GM19438 (cell line): ENCODE measurements around the gene DGKG.

ENCODE experiments used
- ATAC-seq: cut with Tn5 transposase; IDR thresholded peaks from one replicate; pipeline ENCODE4 v1.9.1; 2021; ENCODE audit warnings: low read depth; ENCODE audit not compliant: unreplicated experiment

DGKG gene

DNA sequence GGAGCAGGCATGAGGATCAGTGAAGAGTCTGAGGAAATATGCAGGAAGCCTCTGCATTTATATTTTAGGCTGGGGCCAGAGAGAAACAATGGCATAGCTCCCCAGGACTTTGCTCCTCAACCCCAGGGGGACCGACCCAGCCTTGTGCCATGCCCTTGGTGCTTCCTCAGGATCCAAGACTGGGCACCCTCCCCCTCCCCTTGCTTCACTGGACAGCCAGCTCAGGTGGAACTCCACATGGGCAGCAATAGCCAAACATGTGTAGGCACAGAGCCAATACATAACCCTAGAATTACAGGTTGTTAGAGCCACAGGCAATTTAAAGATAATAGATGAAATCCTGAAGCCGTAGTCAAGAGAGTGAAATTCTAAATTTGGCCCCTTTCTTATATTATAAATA, 180.1 kb downstream of the DGKG start:
- ATAC-seq: no peak

DNA sequence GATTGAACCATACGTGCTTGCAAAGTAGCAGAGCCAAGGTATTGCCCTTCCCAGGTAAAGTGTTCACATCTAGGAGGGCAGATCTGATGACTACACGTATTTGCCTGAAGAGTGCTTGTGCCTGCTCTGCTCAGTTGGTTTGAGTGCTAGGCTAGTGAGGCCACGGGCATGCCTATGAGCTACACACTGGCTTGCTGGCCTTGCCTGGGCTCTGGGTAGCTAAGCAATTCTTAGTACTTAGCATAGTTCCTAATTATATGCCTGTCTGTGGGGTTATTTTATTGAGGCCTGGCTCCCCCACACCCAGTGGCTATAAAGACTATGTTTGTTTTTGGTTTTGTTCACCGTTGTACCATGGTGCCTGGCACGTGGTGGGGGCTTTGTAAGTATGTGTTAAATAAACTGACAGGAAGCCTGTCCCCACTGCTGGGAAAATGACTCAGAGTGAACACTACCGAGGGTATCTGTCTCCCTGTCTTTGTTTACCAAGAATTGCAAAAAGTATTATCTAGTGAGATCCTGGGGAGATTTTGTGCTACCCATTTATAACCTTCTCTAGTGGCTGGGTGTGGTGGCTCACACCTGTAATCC, 181.0 kb downstream of the DGKG start:
- ATAC-seq: no peak

DNA sequence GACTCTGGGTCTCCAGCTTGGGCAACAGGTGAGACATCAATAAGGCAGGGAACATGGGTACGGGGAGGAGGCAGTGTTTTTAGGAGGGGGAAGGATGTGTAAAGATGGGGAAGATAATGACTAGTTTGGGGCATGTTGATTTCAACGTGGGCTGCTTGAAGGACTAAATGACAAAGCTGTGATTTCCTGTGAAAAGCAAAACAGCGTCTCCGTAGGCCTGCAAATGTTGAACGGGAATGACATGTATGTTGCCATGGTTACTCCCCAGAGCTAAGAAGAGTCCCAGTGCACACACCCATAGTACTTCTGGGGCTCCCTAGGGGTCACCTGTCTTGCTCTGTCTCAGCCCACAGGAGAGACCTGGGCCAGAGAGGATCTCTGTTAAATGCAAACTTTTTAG, 181.9 kb downstream of the DGKG start:
- no peak for ATAC-seq

DNA sequence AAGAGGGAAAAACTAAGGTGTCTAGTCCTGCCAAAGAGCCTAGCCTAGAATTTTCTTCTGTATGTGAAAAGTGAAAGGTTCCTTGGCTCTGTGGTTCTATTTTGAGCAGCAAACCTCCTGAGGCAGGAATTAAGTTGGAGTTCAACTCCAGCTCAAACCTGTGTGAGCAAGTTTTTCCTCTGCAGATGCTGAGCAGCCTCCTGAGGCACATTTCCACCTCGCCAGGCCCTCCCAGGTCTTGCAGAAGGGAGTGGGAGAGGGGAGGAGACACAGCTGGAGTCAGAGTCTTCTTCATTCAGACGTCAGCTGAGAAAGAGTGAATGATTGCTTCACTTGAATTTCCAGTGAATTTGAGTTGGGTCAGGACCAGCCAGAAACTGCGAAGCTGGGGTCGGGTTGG, 183.6 kb downstream of the DGKG start:
- ATAC-seq: no peak

DNA sequence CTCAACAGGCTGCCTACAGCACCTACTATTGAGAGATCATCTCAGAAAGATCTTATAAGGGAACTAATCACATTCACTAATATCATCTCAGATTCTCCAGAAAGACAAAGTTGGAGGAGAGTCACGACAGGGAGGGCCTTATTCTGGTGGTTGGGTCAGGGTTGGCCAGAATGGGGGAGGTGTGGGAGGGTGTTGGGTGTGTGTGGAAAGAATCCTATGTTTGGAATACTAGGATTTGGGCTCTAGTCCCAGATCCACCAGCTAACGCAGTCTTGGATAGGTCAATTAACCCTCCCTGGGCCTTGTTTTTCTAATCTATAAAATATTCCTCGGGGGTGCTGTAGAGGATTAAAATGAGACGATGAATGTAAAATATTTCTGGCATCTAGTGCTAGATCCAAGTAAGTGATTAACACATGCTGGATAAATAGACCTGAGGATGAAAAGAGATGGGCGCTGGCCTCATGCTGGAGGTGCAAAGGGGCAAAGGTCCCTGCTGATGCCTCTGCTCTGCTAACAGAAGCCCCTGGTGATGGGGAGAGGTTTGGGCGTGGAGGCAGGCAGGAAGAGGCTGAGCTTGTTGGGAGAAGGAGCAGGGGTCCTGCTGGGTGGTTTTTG, 185.6 kb downstream of the DGKG start:
- no peak for ATAC-seq

DNA sequence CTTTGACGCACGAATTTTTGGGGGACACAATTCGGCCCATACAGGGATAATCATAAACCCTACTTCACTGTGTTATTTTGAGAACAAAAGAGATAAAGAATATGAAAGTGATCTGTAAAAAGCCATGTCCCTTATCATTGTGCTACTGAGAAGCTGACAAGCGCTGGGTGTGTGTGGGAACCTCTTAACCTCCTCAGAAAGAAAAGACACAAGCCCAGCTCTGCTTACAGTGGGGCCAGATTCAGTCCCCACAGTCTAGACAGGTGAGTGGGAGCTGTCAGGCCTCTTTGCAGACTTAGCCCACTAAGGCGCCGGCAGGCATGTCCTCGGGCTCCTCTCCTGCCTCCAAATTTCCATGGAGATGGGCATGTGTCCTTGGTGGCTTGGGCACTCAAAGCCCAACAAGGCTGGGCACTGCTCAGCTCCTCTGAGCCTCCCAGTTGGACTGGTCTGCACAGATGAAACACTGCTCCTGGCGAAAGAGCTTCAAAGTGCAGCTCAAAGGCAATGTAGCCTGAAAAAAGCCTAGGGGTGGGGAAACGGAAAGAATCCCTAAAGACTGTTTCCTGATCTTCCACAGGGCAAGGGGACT, 188.7 kb downstream of the DGKG start:
- ATAC-seq: no peak

DNA sequence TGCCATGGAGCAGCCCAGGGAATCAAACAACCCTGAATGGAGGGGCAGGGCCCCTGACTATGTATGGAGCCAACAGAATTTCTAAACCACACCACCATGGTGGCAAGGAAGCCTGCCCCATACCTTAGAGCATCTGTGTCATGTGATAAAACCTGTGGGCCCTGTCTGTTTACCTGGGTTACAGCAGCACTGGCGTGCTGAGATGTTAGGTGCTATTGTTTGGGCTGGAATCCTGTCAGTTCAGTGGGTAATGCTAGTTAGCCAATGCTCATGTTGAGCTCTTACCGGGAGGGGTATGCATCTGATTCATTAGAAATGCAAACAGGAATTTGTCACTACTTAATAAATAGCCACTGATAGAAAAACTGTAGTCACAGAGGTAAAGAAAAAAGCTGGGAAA, 189.7 kb downstream of the DGKG start:
- ATAC-seq: no peak

DNA sequence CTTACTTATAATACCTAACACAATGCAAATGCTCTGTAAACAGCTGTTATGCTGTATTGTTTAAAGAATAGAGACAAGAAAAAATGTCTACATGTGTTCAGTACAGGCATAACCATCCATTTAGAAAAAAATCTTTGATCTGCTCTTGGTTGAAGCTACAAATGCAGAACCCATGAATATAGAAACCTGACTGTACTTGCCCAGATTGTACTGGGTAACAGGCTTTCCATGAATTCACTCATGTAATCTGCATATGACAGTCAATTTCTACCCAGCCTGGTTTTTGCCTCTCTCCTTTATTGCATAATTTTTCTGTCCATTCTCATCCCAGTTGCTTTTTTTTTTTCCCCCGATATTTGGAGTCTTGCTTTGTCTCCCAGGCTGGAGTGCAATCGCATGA, 190.5 kb downstream of the DGKG start:
- ATAC-seq: no peak

DNA sequence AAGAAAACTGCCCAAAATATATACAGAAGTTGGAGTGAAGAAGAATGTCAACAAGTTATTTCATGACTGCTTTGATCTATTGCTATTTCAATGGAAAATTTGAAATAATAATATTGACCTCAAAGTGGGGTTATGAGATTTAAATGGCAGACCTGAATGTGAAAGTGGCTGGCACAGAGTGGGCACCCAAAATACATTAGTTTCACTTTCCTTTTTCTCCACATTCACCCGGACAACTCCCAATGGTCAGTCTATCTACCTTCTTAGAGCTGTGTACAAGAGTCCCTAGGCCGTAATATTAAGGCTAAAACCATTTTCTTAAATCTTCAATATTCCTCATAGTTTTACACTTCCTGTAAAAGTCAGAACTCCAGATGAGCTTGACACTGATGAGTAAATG, 191.5 kb downstream of the DGKG start:
- no peak for ATAC-seq

DNA sequence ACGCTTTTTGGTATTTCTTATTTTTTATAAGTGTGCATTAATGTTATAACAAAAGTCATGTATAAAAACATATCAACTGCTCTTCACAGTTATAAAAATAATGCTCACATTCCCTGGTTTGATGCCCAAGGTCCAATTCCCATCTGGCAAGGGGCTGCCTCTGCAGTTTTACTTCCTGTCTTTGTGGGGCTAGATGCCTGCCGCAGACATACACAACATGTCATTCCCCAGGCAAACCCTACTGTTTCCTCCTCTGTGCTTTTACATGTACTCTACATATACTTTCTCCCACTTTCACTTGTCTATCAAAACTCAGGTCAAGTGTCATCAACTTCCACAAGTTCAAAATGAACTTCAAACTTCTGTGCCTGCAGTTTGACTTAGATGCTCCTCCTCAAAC, 192.7 kb downstream of the DGKG start:
- ATAC-seq: no peak

DNA sequence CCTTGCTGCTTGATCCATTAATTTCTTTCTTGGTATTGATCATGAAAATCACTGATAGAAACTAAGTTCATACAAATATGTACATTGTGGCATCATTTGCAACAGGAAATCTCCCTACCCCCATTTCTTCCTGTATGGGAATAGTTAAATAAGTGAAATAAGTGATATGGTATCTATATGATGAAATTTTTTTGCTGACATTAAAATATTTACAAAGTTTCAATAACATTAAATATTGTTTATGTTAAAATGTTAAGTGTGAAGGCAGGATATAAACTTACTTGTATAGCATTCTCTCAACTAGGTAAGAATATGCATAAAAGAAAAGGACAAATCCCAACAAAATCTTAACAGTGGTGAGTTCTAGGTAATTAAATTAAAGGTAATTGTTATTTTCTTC, 193.1 kb downstream of the DGKG start:
- ATAC-seq: no peak

DNA sequence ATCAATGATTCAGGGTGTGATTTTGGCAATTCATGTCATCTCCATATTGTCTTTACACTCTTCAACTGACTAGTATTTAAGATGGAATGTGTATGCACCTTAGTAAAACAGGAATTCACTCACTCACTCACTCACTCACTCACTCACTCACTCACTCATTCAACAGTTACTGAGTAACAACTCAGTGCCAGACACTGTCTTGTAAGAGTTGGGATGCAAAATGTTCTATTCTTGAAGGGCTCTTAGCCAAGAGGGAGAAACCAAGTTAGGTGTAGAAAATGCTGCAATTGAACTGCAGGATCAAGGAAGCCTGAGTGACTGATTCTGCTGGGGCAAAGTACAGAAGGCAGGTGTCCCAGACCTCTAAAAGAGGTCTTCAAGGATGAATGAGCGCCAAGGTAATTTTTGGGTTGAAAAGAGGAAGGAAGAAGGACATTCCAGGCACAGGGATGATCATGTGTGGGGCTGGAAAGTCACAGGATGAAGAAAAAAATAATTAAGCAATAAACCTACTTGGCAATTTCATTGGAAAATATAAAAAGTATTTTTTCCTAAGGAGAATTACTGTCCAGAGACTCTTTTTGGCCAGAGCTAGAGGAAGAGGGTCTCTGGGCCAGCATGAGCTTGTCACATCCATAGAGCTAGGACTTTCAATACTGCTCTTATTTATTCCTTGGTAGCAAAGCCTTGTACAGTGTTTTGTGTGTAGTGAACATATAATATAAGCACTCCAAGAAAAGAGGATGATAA, 194.2 kb downstream of the DGKG start:
- no peak for ATAC-seq

DNA sequence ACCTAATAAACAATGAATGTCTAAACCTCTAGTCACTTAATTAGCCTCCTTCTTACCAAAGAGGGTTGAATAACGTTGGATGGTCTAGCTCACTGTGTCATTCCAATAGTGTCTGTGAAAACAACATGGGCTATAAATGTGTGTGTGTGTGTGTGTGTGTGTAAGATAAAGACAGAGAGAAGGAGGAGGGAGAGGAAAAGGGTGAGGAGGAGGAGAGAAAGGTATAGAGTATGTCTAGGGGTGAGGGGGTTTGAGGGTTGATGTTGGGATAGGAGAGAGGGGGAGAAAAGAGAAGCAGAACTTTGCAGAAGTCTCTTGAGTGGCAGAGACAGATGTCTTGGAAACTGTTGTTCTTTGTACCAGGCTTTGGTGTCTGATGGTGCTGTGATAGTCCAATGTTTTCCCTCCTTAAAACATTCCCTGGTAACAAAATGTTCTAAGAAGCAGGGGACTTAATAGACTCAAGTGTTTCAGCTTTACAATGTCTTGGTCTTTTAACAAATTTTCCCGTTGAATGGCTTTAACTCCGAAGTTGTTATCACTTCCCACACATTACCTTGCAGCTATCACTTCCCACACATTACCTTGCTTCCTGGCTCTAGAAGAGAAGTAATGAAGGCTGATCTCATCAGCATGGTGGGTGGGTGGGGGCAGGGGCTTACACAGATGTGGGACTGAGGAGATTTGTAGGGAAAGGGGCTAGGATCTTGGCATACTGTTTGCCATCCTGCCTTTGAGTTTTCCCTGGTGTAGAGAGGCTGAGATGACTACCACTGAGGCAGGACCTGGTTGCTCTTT, 195.3 kb downstream of the DGKG start:
- ATAC-seq: no peak

DNA sequence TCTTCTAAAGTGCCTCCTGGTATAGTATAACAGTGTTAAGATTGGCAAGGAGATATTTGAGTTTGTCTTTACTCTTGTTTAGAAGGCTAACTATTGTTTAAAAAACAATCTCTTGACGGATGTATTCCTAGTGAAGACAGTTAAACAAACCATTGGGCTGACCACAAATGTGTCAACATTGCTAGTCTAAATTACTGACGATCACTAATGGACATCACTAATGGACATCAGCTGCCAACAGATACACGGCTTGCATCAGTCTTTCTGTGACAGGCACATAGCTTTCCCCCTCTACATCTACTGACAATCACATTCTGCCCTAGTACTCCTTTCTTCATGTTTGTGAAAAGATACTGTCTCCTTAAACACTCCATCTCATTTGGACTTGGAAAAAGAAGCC, 196.0 kb downstream of the DGKG start:
- ATAC-seq: no peak

DNA sequence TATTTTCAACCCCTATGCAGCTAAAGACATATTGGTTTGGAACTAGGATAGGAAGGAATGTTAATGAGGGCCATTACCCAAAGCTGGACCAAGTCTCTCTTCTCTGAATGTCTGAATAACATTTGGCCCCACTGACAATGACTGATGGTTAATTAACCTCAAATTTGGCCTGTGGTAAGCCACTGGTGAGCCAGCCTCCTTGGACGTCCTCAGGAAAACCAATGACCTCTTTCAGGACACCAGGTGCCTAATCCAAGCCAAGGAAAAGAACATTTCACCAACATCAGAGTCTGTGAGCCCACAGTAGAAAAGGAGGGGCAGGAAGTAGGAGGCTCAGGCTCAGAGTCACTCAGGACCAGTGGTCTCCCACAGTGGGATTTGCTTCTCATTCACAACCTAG, 196.7 kb downstream of the DGKG start:
- ATAC-seq: no peak

DNA sequence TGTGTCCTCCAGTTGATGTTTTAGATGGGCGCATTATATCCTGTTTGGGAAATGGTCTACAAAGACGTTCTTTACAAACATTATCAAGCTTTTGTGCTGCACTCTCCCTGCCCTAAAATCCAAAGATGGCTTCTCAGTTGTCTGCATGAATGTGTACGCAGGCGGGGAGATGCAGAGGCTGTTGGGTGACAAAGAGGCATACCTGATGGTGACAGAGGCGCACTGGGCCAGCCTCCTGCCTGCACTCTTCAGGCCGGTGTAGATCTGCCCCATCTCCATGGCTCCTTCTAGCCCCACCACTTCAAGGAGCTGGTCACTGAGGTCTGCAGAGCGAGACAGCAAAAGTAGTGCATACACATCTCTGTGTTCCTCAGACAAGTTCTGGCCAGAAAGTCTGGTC, 197.3 kb downstream of the DGKG start:
- no peak for ATAC-seq

DNA sequence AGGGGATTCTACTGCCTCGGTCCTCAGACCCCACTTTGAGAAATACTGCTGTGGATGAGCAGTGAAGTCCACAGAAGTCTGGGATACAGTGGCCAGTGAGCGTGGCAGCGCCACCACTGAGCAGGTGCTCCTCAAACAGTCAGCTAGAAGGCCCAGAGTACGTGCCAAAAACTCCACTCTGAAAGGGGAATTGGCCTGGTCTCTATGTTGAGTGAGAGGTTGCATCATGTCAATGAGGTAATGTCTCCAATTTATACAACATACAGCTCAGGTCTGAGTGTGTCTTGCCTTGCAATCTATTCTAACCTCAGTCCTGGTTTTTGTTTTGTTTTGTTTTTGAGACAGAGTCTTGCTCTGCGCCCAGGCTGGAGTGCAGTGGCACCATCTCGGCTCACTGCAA, 199.8 kb downstream of the DGKG start:
- ATAC-seq: no peak

DNA sequence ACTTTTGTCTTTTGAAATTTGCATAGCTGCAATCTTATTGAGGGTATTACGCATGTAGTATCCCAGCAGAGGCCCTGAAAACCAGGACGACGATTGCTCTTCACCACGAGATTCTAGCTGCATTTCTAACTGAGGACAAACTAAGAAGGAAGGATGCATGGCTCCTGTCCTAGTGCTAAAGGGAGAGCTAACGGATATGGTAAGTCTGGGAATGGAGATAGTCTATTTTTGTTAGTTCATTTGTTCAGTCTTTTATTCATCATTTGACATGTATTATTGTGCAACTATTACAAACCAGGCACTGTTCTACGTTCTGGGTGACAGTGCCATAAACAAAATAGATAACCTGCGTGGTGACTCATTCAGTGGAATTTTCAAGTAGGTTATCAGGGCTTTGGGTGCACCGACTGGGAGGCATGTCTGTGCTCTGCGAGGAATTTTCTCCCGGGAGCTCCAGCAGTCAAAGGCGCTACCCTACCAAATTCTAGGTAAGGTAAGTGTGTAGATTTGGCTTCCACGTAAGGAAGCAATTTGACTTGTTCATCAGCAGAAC, 201.3 kb downstream of the DGKG start:
- no peak for ATAC-seq

DNA sequence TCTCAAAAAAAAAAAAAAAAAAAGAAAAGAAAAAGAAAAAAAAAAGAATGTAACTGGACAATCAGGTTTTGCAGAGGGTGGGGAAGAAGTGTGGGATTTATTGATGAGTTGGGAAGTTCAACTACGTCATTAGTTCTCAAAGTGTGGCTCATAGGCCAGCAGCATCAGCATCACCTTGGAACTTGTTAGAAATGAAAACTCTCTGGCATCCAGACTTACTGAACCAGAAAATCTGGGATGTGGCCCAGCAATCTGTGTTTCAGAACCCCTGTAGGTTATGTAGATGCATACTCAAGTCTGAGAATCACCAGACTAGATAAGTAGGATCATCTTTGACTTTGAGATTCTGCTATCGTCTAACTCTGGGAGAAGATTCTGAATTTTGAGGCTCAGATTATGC, 207.4 kb downstream of the DGKG start:
- no peak for ATAC-seq

DNA sequence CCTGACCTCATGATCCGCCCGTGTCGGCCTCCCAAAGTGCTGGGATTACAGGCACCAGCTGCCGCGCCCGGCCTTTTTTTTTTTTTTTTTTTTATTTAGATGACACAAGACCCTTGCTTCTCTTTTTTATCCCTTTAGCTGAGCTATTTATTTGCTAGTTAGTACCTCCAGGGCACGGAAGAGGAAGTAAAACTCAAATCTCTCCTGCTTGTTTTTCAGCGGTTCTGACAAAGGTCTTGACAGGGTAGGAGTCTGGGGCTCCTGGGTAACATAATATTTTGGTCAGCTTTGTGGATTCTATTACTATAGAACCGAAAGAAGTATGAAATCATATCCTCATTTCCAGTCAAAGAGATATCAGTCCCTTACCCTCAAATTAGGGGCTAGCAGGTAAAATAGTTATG, 209.1 kb downstream of the DGKG start:
- peak; percentile 92 for ATAC-seq

DNA sequence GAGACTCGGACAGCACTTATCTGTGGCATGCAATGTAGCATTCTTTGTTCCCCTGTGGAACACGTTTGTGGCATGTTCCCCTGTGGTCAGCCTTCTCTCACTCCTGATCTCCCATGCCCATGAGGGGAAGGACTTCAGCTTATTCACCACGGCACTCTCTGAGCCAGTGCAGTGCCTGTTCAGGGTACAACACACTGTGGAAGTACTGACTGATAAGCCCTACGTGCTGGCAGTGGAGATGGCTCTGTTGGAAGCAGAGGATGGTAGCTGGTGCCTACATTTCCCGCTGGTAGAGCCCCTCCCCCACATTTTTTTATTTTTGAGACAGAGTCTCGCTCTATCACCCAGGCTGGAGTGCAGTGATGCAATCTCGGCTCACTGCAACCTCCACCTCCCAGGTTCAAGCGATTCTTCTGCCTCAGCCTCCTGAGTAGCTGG, 209.7 kb downstream of the DGKG start:
- ATAC-seq: peak; percentile 29
